GM12878 (cell line): Measurements from ENCODE around the gene IDI2. TPM values are rescaled to one million over a fixed set of nuclear protein-coding genes. Genes with fewer than 3 reads are reported as not detected.
"Not testable (repeated sequence)": the region's sequence is repeated elsewhere in the genome, so short reads cannot be mapped to it uniquely, and the experiment has no call there.

Experiments used
- ATAC-seq: fragments of 200-7000 bp; cut with Tn5 transposase; 3 replicates; pipeline ENCODE4 v1.9.1; 2020; ENCODE audit warnings: mild to moderate bottlenecking, moderate library complexity
- BruUV-seq: library from RNA; stranded (reverse); fragments of 400-500 nt; replicated peaks from 2 replicates; lab custom pipeline; 2021; lab: Mats Ljungman, UMichigan
- CTCF ChIA-PET: fragments of 300-600 bp; sonication (Branson Sonifier 250); formaldehyde crosslinking; extraction: SDS; loops from one replicate; lab custom pipeline; 2021; ENCODE audit warnings: inconsistent platforms; lab: Yijun Ruan, JAX
- POLR2A ChIA-PET: fragments of 350-600 bp; formaldehyde crosslinking; extraction: SDS; loops from one replicate; lab custom pipeline; 2021; ENCODE audit warnings: inconsistent platforms; lab: Charles Lee
- RAD21 ChIA-PET: fragments of 300-600 bp; sonication (Branson Sonifier 250); formaldehyde crosslinking; loops from one replicate; lab custom pipeline; 2023; ENCODE audit warnings: antibody characterized with exemption; ENCODE audit not compliant: unreplicated experiment; lab: Charles Lee
- SMC1A ChIA-PET: fragments of 300-600 bp; sonication (Branson Sonifier 250); formaldehyde crosslinking; loops from one replicate; lab custom pipeline; 2023; ENCODE audit not compliant: unreplicated experiment, uncharacterized antibody; lab: Charles Lee
- DNase-seq: peaks from one replicate; pipeline ENCODE4 v3.0.0-alpha.2; 2011; ENCODE audit warnings: low read depth, low spot score
- FAIRE-seq: peaks from 3 replicates; lab custom pipeline; 2011; peaks lifted over from hg19 to GRCh38; lab: Jason Lieb, UNC
- H2AFZ ChIP-seq: 2 replicates; pipeline ENCODE4 v1.6.0; 2011; ENCODE audit warnings: low read depth, low read length, control low read depth; ENCODE audit not compliant: control insufficient read depth
- H3K27ac ChIP-seq: 2 replicates; pipeline ENCODE4 v1.5.1; 2011; ENCODE audit warnings: control low read depth; ENCODE audit not compliant: control insufficient read depth, insufficient read depth
- H3K27me3 ChIP-seq, 2 experiments: replicated peaks in 1 of 2; 2 replicates each; pipeline versions ENCODE4 v1.6.0 to v1.6.1; 2011; ENCODE audit warnings: low read length in 1 of 2; ENCODE audit not compliant: control insufficient read depth in 2 of 2, insufficient read depth in 2 of 2
- H3K36me3 ChIP-seq, 2 experiments: 2 replicates each; pipeline ENCODE4 v1.5.1; 2011; ENCODE audit warnings: low read length in 1 of 2; ENCODE audit not compliant: control insufficient read depth in 2 of 2, insufficient read depth in 2 of 2
- H3K4me1 ChIP-seq: 2 replicates; pipeline ENCODE4 v1.6.1; 2011; ENCODE audit warnings: mild to moderate bottlenecking, low read length, moderate library complexity, mixed read lengths; ENCODE audit not compliant: control insufficient read depth, insufficient read depth
- H3K4me2 ChIP-seq: 2 replicates; pipeline ENCODE4 v1.6.0; 2011; ENCODE audit warnings: control low read depth; ENCODE audit not compliant: control insufficient read depth, insufficient read depth
- H3K4me3 ChIP-seq: fragments of 200-600 bp; sonication (generic); 2 replicates; pipeline ENCODE4 v1.5.1; 2016
- H3K79me2 ChIP-seq: 2 replicates; pipeline ENCODE4 v1.6.0; 2011; ENCODE audit warnings: low read length; ENCODE audit not compliant: control insufficient read depth, insufficient read depth
- H3K9ac ChIP-seq: 2 replicates; pipeline ENCODE4 v1.8.0; 2011; ENCODE audit warnings: low read length, control low read depth, mixed read lengths; ENCODE audit not compliant: control insufficient read depth, insufficient read depth
- H3K9me3 ChIP-seq: replicated peaks from 3 replicates; pipeline ENCODE4 v1.5.1; 2011; ENCODE audit warnings: mild to moderate bottlenecking, low read length; ENCODE audit not compliant: control insufficient read depth, insufficient read depth
- H4K20me1 ChIP-seq: 2 replicates; pipeline ENCODE4 v1.6.0; 2011; ENCODE audit not compliant: control insufficient read depth, insufficient read depth
- CUX1 ChIP-seq: IDR thresholded peaks from 2 replicates; pipeline ENCODE4 v1.6.1; 2012; ENCODE audit warnings: improper control_type of control experiment, low read depth, low read length; ENCODE audit not compliant: insufficient replicate concordance
- HDGF ChIP-seq: fragments of 450-650 bp; IDR thresholded peaks from 2 replicates; pipeline ENCODE4 v1.6.1; 2016; ENCODE audit warnings: antibody characterized with exemption
- PML ChIP-seq: IDR thresholded peaks from 2 replicates; pipeline ENCODE4 v1.6.1; 2012; ENCODE audit warnings: low read length, inconsistent platforms
- RFX5 ChIP-seq: IDR thresholded peaks from 2 replicates; pipeline ENCODE4 v1.6.1; 2011; ENCODE audit warnings: low read depth, low read length, improper control_type of control experiment
- YY1 ChIP-seq: IDR thresholded peaks from 2 replicates; pipeline ENCODE4 v1.6.1; 2011; ENCODE audit warnings: low read depth, mild to moderate bottlenecking, low read length
- ZBTB11 ChIP-seq: fragments of 450-650 bp; formaldehyde crosslinking; IDR thresholded peaks from 2 replicates; pipeline ENCODE4 v1.5.0; 2022; ENCODE audit warnings: mild to moderate bottlenecking, missing genetic modification characterization
- ZZZ3 ChIP-seq: IDR thresholded peaks from 2 replicates; pipeline ENCODE4 v1.6.1; 2011; ENCODE audit warnings: low read depth; ENCODE audit not compliant: control insufficient read depth, insufficient read length
- WGBS: methylation state at CpG from one replicate; pipeline ENCODE4 v1.1.6; 2016; ENCODE audit warnings: low lambda C conversion rate; ENCODE audit not compliant: insufficient replicate concordance, insufficient coverage; ENCODE audit errors: missing lambda C conversion rate; 5-methylcytosine and 5-hydroxymethylcytosine counted together
- in situ Hi-C: fragments of 300-500 bp; cut with MboI; formaldehyde crosslinking; loops from 9 replicates; pipeline ENCODE4 v1.14.3; 2018; ENCODE audit warnings: mixed read lengths
- intact Hi-C: fragments of 100-400 bp; cut with micrococcal nuclease; formaldehyde crosslinking; loops from one replicate; pipeline ENCODE4 v1.14.2; 2022; ENCODE audit not compliant: unreplicated experiment
- polyA plus RNA-seq, 11 experiments: library from polyadenylated mRNA; depleted of rRNA in 4 of 11; unstranded in 6 of 11; stranded (reverse) in 5 of 11; fragments of >200 nt; fragmentation: Nextera tagmentation in 4 of 11; fragmentation: Illumina TruSeq in 1 of 11; extraction: Ambion mirVana in 4 of 11; extraction: Trizol in 1 of 11; gene quantifications; 1 replicate in 1 of 11; 2 replicates in 10 of 11; pipeline versions ENCODE4 v1.2.1 to v1.2.3, GENCODE V29; 2011 to 2016; ENCODE audit warnings: inconsistent platforms in 2 of 11, missing spikeins in 2 of 11, low read depth in 1 of 11
- total RNA-seq, 4 experiments: library from RNA; depleted of rRNA in 3 of 4; stranded (reverse); fragments of >200 nt in 3 of 4; fragmentation: Illumina TruSeq in 1 of 4; extraction: Trizol in 1 of 4; gene quantifications; 2 replicates each; pipeline versions ENCODE4 v1.2.1 to v1.2.3, GENCODE V29; 2013 to 2021

The IDI2 gene
- total and polyA plus RNA-seq, 10 of the 15 experiments (the other 5 are each of a cell fraction or from before 2014, with no cell fraction given): 0.06 TPM; not detected in 9

- no peak for TF ChIP-seq PML
- TF ChIP-seq, all 136 proteins: peak for 0
Observed at GRCh38 chr10:1010703-1011102, 15.0 kb downstream of the IDI2 start (continued).

GRCh38 chr10:1009947-1010346, 15.7 kb downstream of the IDI2 start:
- peaks cover 41 to 47% of the 10 kb centered on the region in 2 experiments for H3K36me3 ChIP-seq
- FAIRE-seq, CTCF ChIA-PET, H4K20me1 ChIP-seq, H3K9ac ChIP-seq, H2AFZ ChIP-seq, H3K27ac ChIP-seq, in situ Hi-C loops, ATAC-seq, POLR2A ChIA-PET, H3K9me3 ChIP-seq, SMC1A ChIA-PET, H3K4me2 ChIP-seq, H3K27me3 ChIP-seq, DNase-seq, RAD21 ChIA-PET, H3K79me2 ChIP-seq, H3K4me1 ChIP-seq, H3K4me3 ChIP-seq: not testable (repeated sequence)
- TSS peak; percentile 19 for BruUV-seq
- intact Hi-C loops: loop anchor here (2.0 kb wide), 1 partner anchor 15 kb away; no protein-coding TSS in a partner anchor
- 52% methylated on average over 8 of the region's 8 CpGs for WGBS

GRCh38 chr10:1009071-1009494, 16.6 kb downstream of the IDI2 start:
- CTCF ChIA-PET: no interaction called here
- H3K27me3 ChIP-seq: no peaks in the 10 kb centered on the region
- 91% methylated on average over 9 of the region's 9 CpGs for WGBS
- FAIRE-seq: no peak
- intact Hi-C loops (loop anchor here (2.0 kb wide), 1 partner anchor 14 kb away; no protein-coding TSS in a partner anchor), in situ Hi-C loops (no loop called here)
- SMC1A ChIA-PET: no interaction called here
- no peaks in the 10 kb centered on the region; the same call in 1 of the 2 replicates for H4K20me1 ChIP-seq
- RAD21 ChIA-PET: no interaction called here
- H3K36me3 ChIP-seq: peaks cover 46 to 50% of the 10 kb centered on the region in 2 experiments
- no peaks in the 10 kb centered on the region for H3K9me3 ChIP-seq
- H3K4me2 ChIP-seq: no peak overlapping the region
- no peak overlapping the region for H3K4me3 ChIP-seq
- H3K79me2 ChIP-seq: peaks cover 1% of the 10 kb centered on the region; the same call in 1 of the 2 replicates
- H3K9ac ChIP-seq: no peak overlapping the region
- H3K27ac ChIP-seq: no peak overlapping the region
- H3K4me1 ChIP-seq: no peaks in the 10 kb centered on the region
- no TSS peak for BruUV-seq
- POLR2A ChIA-PET: no interaction called here
- no peak for ATAC-seq
- DNase-seq: no peak
- H2AFZ ChIP-seq: no peak overlapping the region
- TF ChIP-seq ZZZ3 (no peak), CUX1 (no peak), YY1 (no peak), RFX5 (no peak), HDGF (no peak), ZBTB11 (CRISPR knock-in tag) (no peak)
